H1 (cell line): ENCODE data around the gene SOBP.

Experiments used
- CHD1 ChIP-seq: IDR thresholded peaks from 2 replicates; pipeline ENCODE4 v1.6.1; 2012; ENCODE audit warnings: low read depth, low read length, improper control_type of control experiment
- EP300 ChIP-seq, 2 experiments: IDR thresholded peaks; 1 replicate in 1 of 2; 2 replicates in 1 of 2; pipeline ENCODE4 v1.6.1; 2011 to 2012; ENCODE audit warnings: low read depth in 2 of 2, low read length in 2 of 2, mild to moderate bottlenecking in 2 of 2, borderline replicate concordance in 1 of 2, inconsistent platforms in 1 of 2, moderate library complexity in 1 of 2
- GTF2F1 ChIP-seq: IDR thresholded peaks from 2 replicates; pipeline ENCODE4 v1.6.1; 2012; ENCODE audit warnings: low read depth, low read length, improper control_type of control experiment, borderline replicate concordance
- HDAC6 ChIP-seq: IDR thresholded peaks from one replicate; pipeline ENCODE4 v1.7.1; 2012; ENCODE audit warnings: low read depth, mild to moderate bottlenecking, inconsistent platforms, low read length, moderate library complexity
- JUND ChIP-seq: IDR thresholded peaks from 2 replicates; pipeline ENCODE4 v1.6.1; 2011; ENCODE audit warnings: mild to moderate bottlenecking, improper control_type of control experiment, low read length
- KDM4A ChIP-seq: IDR thresholded peaks from one replicate; pipeline ENCODE4 v1.7.1; 2012; ENCODE audit warnings: low read depth, mild to moderate bottlenecking, moderate library complexity, low read length, inconsistent platforms; ENCODE audit not compliant: severe bottlenecking
- POLR2AphosphoS5 ChIP-seq: IDR thresholded peaks from 2 replicates; pipeline ENCODE4 v1.6.1; 2011; ENCODE audit warnings: low read depth, low read length
- TAF1 ChIP-seq: IDR thresholded peaks from 2 replicates; pipeline ENCODE4 v1.6.1; 2011; ENCODE audit warnings: mild to moderate bottlenecking, low read depth, low read length
- TEAD4 ChIP-seq: IDR thresholded peaks from 2 replicates; pipeline ENCODE4 v1.6.1; 2012; ENCODE audit warnings: low read depth, low read length, inconsistent platforms, mixed read lengths
- TF ChIP-seq, protein P1 (sequence below), 3 experiments: IDR thresholded peaks; 1 replicate in 2 of 3; 2 replicates in 1 of 3; pipeline versions ENCODE4 v1.5.1 to v1.6.1; 2011; ENCODE audit warnings: low read length in 3 of 3, mild to moderate bottlenecking in 3 of 3, inconsistent platforms in 2 of 3, low read depth in 1 of 3, moderate library complexity in 1 of 3; ENCODE audit not compliant: insufficient read depth in 1 of 3; ENCODE audit errors: control extremely low read depth in 1 of 3

- TF ChIP-seq JUND (no peak), TAF1 (no peak), POLR2AphosphoS5 (no peak), EP300 (IDR thresholded peaks at IDR 0.05; ENCODE audit: borderline replicate concordance in 1 of 2, low read depth in 2 of 2, low read length in 2 of 2) (no peak), GTF2F1 (no peak), CHD1 (no peak), TEAD4 (no peak), HDAC6 (no peak), KDM4A (no peak)
- TF ChIP-seq, protein P1, sequence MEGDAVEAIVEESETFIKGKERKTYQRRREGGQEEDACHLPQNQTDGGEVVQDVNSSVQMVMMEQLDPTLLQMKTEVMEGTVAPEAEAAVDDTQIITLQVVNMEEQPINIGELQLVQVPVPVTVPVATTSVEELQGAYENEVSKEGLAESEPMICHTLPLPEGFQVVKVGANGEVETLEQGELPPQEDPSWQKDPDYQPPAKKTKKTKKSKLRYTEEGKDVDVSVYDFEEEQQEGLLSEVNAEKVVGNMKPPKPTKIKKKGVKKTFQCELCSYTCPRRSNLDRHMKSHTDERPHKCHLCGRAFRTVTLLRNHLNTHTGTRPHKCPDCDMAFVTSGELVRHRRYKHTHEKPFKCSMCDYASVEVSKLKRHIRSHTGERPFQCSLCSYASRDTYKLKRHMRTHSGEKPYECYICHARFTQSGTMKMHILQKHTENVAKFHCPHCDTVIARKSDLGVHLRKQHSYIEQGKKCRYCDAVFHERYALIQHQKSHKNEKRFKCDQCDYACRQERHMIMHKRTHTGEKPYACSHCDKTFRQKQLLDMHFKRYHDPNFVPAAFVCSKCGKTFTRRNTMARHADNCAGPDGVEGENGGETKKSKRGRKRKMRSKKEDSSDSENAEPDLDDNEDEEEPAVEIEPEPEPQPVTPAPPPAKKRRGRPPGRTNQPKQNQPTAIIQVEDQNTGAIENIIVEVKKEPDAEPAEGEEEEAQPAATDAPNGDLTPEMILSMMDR (IDR thresholded peaks at IDR 0.05; ENCODE audit: control extremely low read depth in 1 of 3, insufficient read depth in 1 of 3, low read depth in 1 of 3, low read length in 3 of 3): no peak
These were observed 41.1 kb upstream of the SOBP start for GRCh38 chr6:107448776-107449175.
